Activated T-helper 17 cell treated with anti-CD3 and anti-CD28 coated beads, Interleukin-2, amount 50 U/mL, for 72 hours (primary cell): ENCODE data around the gene WRAP73. TPM values are rescaled to one million over a fixed set of nuclear protein-coding genes. Genes with fewer than 3 reads are reported as not detected.

Experiments
- ATAC-seq: fragments of 150-1000 bp; cut with Tn5 transposase; replicated peaks from 2 replicates; pipeline ENCODE4 v1.10.0; 2021; ENCODE audit warnings: mild to moderate bottlenecking, moderate library complexity
- H3K27ac Mint-ChIP-seq: one replicate; pipeline ENCODE4 v1.8.0; 2022; ENCODE audit warnings: mixed read lengths
- H3K27me3 Mint-ChIP-seq: one replicate; pipeline ENCODE4 v1.8.0; 2022; ENCODE audit warnings: mixed read lengths
- H3K36me3 Mint-ChIP-seq: one replicate; pipeline ENCODE4 v1.8.0; 2022; ENCODE audit warnings: low read depth, mild to moderate bottlenecking, mixed read lengths
- H3K4me1 Mint-ChIP-seq: one replicate; pipeline ENCODE4 v1.8.0; 2022; ENCODE audit warnings: mixed read lengths
- H3K4me3 Mint-ChIP-seq: one replicate; pipeline ENCODE4 v1.8.0; 2022; ENCODE audit warnings: mild to moderate bottlenecking, mixed read lengths
- H3K9me3 Mint-ChIP-seq: one replicate; pipeline ENCODE4 v1.8.0; 2022; ENCODE audit warnings: mixed read lengths
- total RNA-seq, 2 donors: library from RNA; stranded (reverse); gene quantifications; one replicate each; pipeline ENCODE4 v1.2.3, GENCODE V29; 2022

WRAP73 gene
- total RNA-seq, 2 donors from 2014 or later = 14.4 to 27.7 TPM

DNA sequence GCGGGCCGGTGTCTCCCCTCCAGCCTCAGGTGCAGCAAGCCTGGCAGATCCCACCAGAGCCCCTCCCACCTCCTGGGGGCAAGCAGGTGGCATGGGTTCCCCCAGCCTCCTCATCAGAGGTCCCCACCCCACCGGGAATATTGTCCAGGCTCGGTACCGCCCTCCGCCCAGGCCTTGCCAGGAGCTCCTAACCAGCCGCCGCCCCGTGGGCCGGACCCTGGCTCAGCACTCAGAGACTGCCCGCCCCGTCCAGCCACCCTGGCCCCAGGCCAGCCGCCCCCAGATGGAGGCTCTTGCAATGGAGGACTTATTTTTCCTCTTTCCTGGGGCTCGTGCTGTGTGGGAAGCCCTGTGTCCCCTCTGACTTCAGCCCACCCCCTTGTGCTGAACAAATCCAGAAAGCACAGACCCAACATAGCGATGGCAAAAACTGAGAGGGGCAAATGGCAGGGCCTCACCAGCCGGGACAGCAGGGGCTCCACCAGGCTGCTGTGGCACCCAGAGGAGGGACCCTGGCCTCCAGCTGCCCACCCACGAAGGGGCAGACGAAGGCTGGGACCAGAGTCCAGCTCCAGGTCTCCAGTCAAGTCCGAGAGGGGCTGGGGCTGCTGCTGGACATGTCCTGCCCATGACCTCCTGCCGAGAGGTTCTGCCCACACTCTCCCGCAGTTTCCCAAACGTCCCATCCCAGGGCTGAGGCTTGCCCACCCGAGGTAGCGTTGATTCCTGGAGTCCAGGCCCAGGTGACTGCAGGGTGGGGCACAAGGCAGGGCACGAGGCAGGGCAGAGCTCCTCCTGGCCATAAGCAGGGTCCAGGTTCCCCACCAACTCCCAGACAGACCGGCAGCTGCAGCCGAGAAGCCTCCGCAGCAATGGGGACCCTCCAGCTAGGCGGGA, 46.1 kb downstream of the WRAP73 start:
- Mint-ChIP-seq H3K9me3 (no peaks in the 10 kb centered on the region), H3K27me3 (no peaks in the 10 kb centered on the region), H3K36me3 (no peaks in the 10 kb centered on the region), H3K27ac (no peak overlapping the region), H3K4me1 (no peaks in the 10 kb centered on the region), H3K4me3 (no peak overlapping the region)
- no peak for ATAC-seq

- Mint-ChIP-seq H3K36me3 (no peaks in the 10 kb centered on the region), H3K27ac (no peak overlapping the region), H3K27me3 (no peaks in the 10 kb centered on the region), H3K4me1 (no peaks in the 10 kb centered on the region), H3K9me3 (no peaks in the 10 kb centered on the region), H3K4me3 (no peak overlapping the region)
- ATAC-seq = no peak
Observed at GRCh38 chr1:3603156-3603555, 46.7 kb downstream of the WRAP73 start.

- ATAC-seq = no peak
- no peaks in the 10 kb centered on the region for H3K9me3 Mint-ChIP-seq
- H3K27me3 Mint-ChIP-seq = no peaks in the 10 kb centered on the region
- peaks cover 3% of the 10 kb centered on the region for H3K4me1 Mint-ChIP-seq
- no peaks in the 10 kb centered on the region for H3K36me3 Mint-ChIP-seq
- H3K27ac Mint-ChIP-seq = no peak overlapping the region
- no peak overlapping the region for H3K4me3 Mint-ChIP-seq
Observed at GRCh38 chr1:3602375-3602774, 47.5 kb downstream of the WRAP73 start.

DNA sequence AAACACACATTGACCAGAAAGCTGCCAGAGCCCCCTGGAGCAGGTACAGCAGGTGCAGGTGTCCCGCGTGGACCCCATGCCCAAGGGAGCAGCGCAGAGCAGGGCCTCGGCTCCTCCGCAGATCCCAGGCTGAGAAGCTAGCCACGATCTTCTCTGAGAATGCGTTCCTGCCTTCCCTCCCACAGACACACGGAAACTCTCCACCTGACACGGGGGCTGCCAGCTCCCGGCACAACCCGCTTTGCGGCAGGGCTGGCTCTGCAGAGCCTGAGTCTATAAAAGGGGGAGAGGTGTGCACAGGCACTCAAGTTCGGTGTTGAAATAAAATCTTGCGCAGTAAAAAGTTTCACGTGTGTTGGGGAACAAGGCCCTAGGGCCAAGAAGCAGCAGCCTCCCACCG, 48.2 kb downstream of the WRAP73 start:
- H3K27me3 Mint-ChIP-seq = no peaks in the 10 kb centered on the region
- ATAC-seq = no peak
- no peak overlapping the region for H3K4me3 Mint-ChIP-seq
- H3K36me3 Mint-ChIP-seq = no peaks in the 10 kb centered on the region
- no peaks in the 10 kb centered on the region for H3K9me3 Mint-ChIP-seq
- no peak overlapping the region for H3K27ac Mint-ChIP-seq
- peaks cover 6% of the 10 kb centered on the region for H3K4me1 Mint-ChIP-seq

- H3K4me1 Mint-ChIP-seq = peaks cover 6% of the 10 kb centered on the region
- no peak for ATAC-seq
Observed at GRCh38 chr1:3600354-3600753, 49.5 kb downstream of the WRAP73 start.

DNA sequence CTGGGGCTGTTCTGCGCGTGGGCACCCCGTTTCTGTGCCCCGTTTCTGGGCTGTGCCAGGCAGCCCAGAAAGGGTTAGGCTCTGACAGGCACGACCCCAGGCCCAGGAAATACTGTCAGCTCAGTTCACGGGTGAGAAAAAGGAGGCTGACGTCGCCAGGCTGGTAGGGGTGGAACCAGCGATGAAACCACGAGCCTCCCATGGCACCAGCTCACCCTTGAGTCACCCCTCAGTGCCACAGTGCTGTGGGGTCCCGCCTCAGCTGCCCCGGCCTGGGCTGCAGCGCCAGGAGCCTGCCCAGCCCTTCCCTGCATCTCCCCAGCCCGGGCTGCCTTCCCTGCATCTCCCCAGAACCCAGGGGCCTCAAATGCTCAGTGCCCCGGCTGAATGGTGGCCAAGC, 50.1 kb downstream of the WRAP73 start:
- H3K27ac Mint-ChIP-seq = no peak overlapping the region
- H3K27me3 Mint-ChIP-seq = no peaks in the 10 kb centered on the region
- peaks cover 6% of the 10 kb centered on the region for H3K4me1 Mint-ChIP-seq
- no peak for ATAC-seq
- no peaks in the 10 kb centered on the region for H3K36me3 Mint-ChIP-seq
- H3K4me3 Mint-ChIP-seq = no peak overlapping the region
- H3K9me3 Mint-ChIP-seq = no peaks in the 10 kb centered on the region

More at GRCh38 chr1:3600354-3600753, 49.5 kb downstream of the WRAP73 start:
- H3K27ac Mint-ChIP-seq = no peak overlapping the region
- no peaks in the 10 kb centered on the region for H3K9me3 Mint-ChIP-seq
- H3K36me3 Mint-ChIP-seq = no peaks in the 10 kb centered on the region
- H3K27me3 Mint-ChIP-seq = no peaks in the 10 kb centered on the region
- no peak overlapping the region for H3K4me3 Mint-ChIP-seq

- H3K4me1 Mint-ChIP-seq = peaks cover 6% of the 10 kb centered on the region
- H3K27me3 Mint-ChIP-seq = no peaks in the 10 kb centered on the region
- no peak overlapping the region for H3K27ac Mint-ChIP-seq
- H3K4me3 Mint-ChIP-seq = no peak overlapping the region
- no peaks in the 10 kb centered on the region for H3K9me3 Mint-ChIP-seq
- no peak for ATAC-seq
- no peaks in the 10 kb centered on the region for H3K36me3 Mint-ChIP-seq
Observed at GRCh38 chr1:3599286-3599811, 50.6 kb downstream of the WRAP73 start.

DNA sequence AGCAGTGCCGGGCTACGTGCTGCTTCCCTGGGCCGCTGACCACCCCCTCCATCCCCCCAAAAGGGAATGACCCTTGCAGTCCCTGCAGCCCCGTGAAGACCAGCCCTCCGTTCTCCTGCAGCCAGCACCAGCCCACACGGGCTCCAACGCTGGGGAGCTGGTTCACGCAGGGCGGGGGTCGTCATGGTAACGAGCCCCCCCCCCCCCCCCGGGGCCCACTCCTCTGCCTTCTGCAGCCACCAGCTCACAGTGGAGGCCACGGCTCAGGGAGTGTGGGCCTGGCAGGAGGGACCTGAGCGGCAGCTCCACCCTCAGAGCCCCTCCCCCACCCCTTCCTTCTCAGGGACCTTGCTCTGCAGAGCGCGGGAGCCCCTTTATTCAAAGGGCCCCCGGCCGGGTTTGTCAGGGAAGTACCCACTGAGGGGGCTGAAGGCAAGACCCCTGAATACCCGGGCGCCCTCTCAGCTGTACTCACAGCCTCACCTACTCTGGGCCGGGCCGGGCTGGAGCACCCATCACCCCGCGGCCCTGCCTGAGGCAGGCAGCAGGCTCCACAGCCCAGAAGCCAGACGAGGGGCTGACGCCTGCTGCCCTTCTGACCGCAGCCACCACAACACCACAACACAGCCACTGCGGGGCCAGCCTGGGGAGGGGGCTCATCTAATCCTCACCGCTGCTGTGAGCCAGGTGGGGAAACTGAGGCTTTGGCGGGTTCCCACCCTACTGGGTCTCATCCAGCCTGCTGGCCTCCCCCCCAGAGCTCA, 51.2 kb downstream of the WRAP73 start:
- no peak for ATAC-seq
- no peak overlapping the region for H3K27ac Mint-ChIP-seq
- no peaks in the 10 kb centered on the region for H3K36me3 Mint-ChIP-seq
- no peaks in the 10 kb centered on the region for H3K9me3 Mint-ChIP-seq
- no peak overlapping the region for H3K4me3 Mint-ChIP-seq
- H3K4me1 Mint-ChIP-seq = peaks cover 6% of the 10 kb centered on the region
- H3K27me3 Mint-ChIP-seq = no peaks in the 10 kb centered on the region

GRCh38 chr1:3598051-3598491, 51.8 kb downstream of the WRAP73 start:
- H3K27me3 Mint-ChIP-seq = no peaks in the 10 kb centered on the region
- no peak overlapping the region for H3K27ac Mint-ChIP-seq
- no peak for ATAC-seq

GRCh38 chr1:3597599-3597964, 52.3 kb downstream of the WRAP73 start:
- Mint-ChIP-seq H3K4me3 (peak overlapping the region; percentile 46), H3K27me3 (no peaks in the 10 kb centered on the region), H3K27ac (no peak overlapping the region), H3K4me1 (peaks cover 6% of the 10 kb centered on the region), H3K36me3 (no peaks in the 10 kb centered on the region), H3K9me3 (no peaks in the 10 kb centered on the region)
- no peak for ATAC-seq

More at GRCh38 chr1:3598051-3598491, 51.8 kb downstream of the WRAP73 start:
- H3K4me3 Mint-ChIP-seq = peak overlapping the region; percentile 46
- H3K4me1 Mint-ChIP-seq = peaks cover 6% of the 10 kb centered on the region
- no peaks in the 10 kb centered on the region for H3K36me3 Mint-ChIP-seq
- H3K9me3 Mint-ChIP-seq = no peaks in the 10 kb centered on the region

GRCh38 chr1:3596663-3597598, 53.0 kb downstream of the WRAP73 start:
- H3K4me3 Mint-ChIP-seq = peak overlapping the region; percentile 46
- no peak overlapping the region for H3K27ac Mint-ChIP-seq
- no peaks in the 10 kb centered on the region for H3K36me3 Mint-ChIP-seq
- no peaks in the 10 kb centered on the region for H3K9me3 Mint-ChIP-seq
- no peak for ATAC-seq
- no peaks in the 10 kb centered on the region for H3K27me3 Mint-ChIP-seq
- H3K4me1 Mint-ChIP-seq = peaks cover 6% of the 10 kb centered on the region

DNA sequence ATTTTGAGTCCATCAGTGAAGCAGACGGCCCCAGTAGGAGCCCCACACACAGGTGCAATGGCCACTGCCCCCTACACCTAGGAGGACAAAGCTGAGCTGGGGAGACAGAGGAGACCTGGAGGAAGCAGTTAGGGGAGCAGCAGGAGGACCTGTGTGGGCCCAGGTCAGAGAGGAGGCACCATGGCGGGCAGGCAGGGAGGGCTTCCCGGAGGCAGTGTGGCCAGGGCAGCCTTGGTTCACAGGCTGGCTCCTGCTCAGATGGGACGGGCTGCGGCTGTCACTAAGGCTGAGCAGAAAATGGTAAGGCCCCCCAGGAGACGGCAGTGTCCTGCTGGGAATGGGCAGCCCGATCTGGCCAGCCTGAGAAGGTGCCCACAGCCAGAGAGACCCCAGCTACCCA, 54.0 kb downstream of the WRAP73 start:
- Mint-ChIP-seq H3K4me1 (peaks cover 6% of the 10 kb centered on the region), H3K27ac (no peak overlapping the region), H3K36me3 (no peaks in the 10 kb centered on the region), H3K4me3 (no peak overlapping the region), H3K27me3 (no peaks in the 10 kb centered on the region), H3K9me3 (no peaks in the 10 kb centered on the region)
- no peak for ATAC-seq

- Mint-ChIP-seq H3K4me1 (peaks cover 6% of the 10 kb centered on the region), H3K27me3 (no peaks in the 10 kb centered on the region)
Observed at GRCh38 chr1:3594706-3595377, 55.1 kb downstream of the WRAP73 start.

More at GRCh38 chr1:3594706-3595377, 55.1 kb downstream of the WRAP73 start:
- Mint-ChIP-seq H3K36me3 (no peaks in the 10 kb centered on the region), H3K4me3 (no peak overlapping the region), H3K27ac (no peak overlapping the region), H3K9me3 (no peaks in the 10 kb centered on the region)
- ATAC-seq = no peak
